Measurements from ENCODE around the gene RPL35. TPM values are rescaled to one million over a fixed set of nuclear protein-coding genes. Genes with fewer than 3 reads are reported as not detected.
A peak's percentile ranks its signal among the peaks of the same experiment; 100 is the strongest.
"Not testable (repeated sequence)": the region's sequence is repeated elsewhere in the genome, so short reads cannot be mapped to it uniquely, and the experiment has no call there.

The RPL35 gene
- total RNA-seq, 2 experiments from 2014 or later = 2,701 to 2,729 TPM

- Mint-ChIP-seq H3K27me3 (ENCODE audit: low read depth) (no peaks in the 10 kb centered on the region), H3K27ac (no peak overlapping the region), H3K9me3 (no peaks in the 10 kb centered on the region), H3K36me3 (ENCODE audit: low read depth) (peaks cover 37% of the 10 kb centered on the region), H3K4me3 (no peak overlapping the region), H3K4me1 (ENCODE audit: low read depth) (peaks cover 48% of the 10 kb centered on the region)
- intact Hi-C loops (cut with micrococcal nuclease) = no loop called here
- DNase-seq = peak; percentile 36
- CTCF ChIA-PET = interaction anchor here (0.5 to 2.6 kb wide), 5 partner anchors 21 to 139 kb away, joined by 3 to 36 read pairs (median 3); partner anchors contain the start of gene NR6A1
Observed at GRCh38 chr9:124855944-124856765, 5.6 kb downstream of the RPL35 start.

GRCh38 chr9:124855566-124855943, 6.2 kb downstream of the RPL35 start:
- H3K4me3 Mint-ChIP-seq = no peak overlapping the region
- intact Hi-C loops (cut with micrococcal nuclease) = no loop called here
- H3K9me3 Mint-ChIP-seq = no peaks in the 10 kb centered on the region
- H3K4me1 Mint-ChIP-seq (ENCODE audit: low read depth) = peaks cover 46% of the 10 kb centered on the region
- H3K36me3 Mint-ChIP-seq (ENCODE audit: low read depth) = peaks cover 31% of the 10 kb centered on the region
- H3K27ac Mint-ChIP-seq = no peak overlapping the region
- DNase-seq = no peak
- CTCF ChIA-PET = interaction anchor here (0.6 to 2.6 kb wide), 4 partner anchors 18 to 1666 kb away, joined by 3 to 36 read pairs (median 4); partner anchors contain the start of gene NR6A1
- no peaks in the 10 kb centered on the region for H3K27me3 Mint-ChIP-seq (ENCODE audit: low read depth)

DNA sequence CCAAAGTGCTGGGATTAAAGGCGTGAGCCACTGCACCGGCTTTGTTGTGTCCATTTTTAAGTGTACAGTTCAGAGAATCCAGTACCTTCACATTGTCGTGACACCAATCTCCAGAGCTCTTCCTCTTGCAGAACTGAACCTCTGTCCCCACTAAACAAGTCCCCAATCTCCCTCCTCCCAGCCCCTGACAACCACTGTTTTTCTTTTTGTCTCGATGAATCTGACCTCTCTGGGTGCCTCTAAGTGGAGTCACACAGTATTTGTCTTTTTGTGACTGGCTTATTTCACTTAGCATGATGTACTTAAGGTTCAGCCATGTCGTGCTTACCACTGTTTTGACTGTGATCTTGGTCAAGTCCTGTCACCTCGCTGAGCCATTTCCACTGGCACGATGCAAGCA, 6.9 kb downstream of the RPL35 start:
- H3K27me3 Mint-ChIP-seq (ENCODE audit: low read depth) = no peaks in the 10 kb centered on the region
- CTCF ChIA-PET = interaction anchor here (0.6 to 10.1 kb wide), 6 partner anchors 15 to 1665 kb away, joined by 3 to 315 read pairs (median 3); partner anchors contain the start of genes NR6A1 and OLFML2A
- H3K36me3 Mint-ChIP-seq (ENCODE audit: low read depth) = peaks cover 24% of the 10 kb centered on the region
- H3K27ac Mint-ChIP-seq = no peak overlapping the region
- intact Hi-C loops (cut with micrococcal nuclease) = no loop called here
- H3K9me3 Mint-ChIP-seq = no peaks in the 10 kb centered on the region
- no peak for DNase-seq
- H3K4me3 Mint-ChIP-seq = no peak overlapping the region
- H3K4me1 Mint-ChIP-seq (ENCODE audit: low read depth) = peaks cover 39% of the 10 kb centered on the region

- no peak for DNase-seq
- Mint-ChIP-seq H3K4me3 (no peak overlapping the region), H3K27me3 (ENCODE audit: low read depth) (no peaks in the 10 kb centered on the region), H3K36me3 (ENCODE audit: low read depth) (peaks cover 18% of the 10 kb centered on the region), H3K27ac (no peak overlapping the region), H3K4me1 (ENCODE audit: low read depth) (peaks cover 32% of the 10 kb centered on the region), H3K9me3 (no peaks in the 10 kb centered on the region)
- intact Hi-C loops (cut with micrococcal nuclease) = no loop called here
- CTCF ChIA-PET = interaction anchor here (0.7 to 10.1 kb wide), 18 partner anchors 12 to 521 kb away, joined by 3 to 315 read pairs (median 4); partner anchors contain the start of genes NR6A1, OLFML2A and SCAI
Observed at GRCh38 chr9:124854161-124854560, 7.6 kb downstream of the RPL35 start.

DNA sequence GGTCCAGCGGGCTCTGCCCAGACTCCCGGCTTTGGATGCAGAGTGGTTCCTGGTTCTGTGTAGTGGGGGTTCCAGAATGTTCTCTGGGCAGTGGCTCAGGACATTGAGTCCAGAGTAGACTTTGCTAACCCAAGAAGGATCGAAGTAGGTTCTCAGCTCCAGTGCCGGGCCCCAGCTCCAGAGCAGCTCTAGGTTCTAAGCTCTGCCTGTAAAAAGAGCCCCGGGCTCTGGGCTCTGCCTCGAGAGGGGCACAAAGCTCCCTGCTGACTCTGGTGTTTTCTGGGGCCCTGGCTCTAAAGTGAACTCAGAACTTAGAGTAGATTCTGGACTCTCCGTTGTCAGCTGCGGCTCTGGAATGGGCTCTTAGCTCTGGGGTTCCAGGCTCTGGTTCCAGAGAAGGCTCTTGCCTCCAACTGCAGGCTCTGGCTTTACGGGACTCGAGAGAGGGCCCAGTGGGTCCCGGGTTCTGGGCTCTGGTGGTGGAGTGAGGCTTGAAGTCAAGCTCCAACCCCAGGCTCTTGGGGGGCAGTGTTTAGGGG, 8.1 kb downstream of the RPL35 start:
- H3K4me3 Mint-ChIP-seq = peak overlapping the region; percentile 64
- no peak overlapping the region for H3K27ac Mint-ChIP-seq
- intact Hi-C loops (cut with micrococcal nuclease) = loop anchor here (1.0 to 2.0 kb wide), 5 partner anchors 41 to 521 kb away; no protein-coding TSS in a partner anchor
- CTCF ChIA-PET = interaction anchor here (0.6 to 10.1 kb wide), 27 partner anchors 8 to 521 kb away, joined by 3 to 315 read pairs (median 4); partner anchors contain the start of genes ARPC5L, NR6A1, OLFML2A and RPL35
- H3K9me3 Mint-ChIP-seq = no peaks in the 10 kb centered on the region
- H3K27me3 Mint-ChIP-seq (ENCODE audit: low read depth) = no peaks in the 10 kb centered on the region
- peaks cover 27% of the 10 kb centered on the region for H3K4me1 Mint-ChIP-seq (ENCODE audit: low read depth)
- H3K36me3 Mint-ChIP-seq (ENCODE audit: low read depth) = peaks cover 14% of the 10 kb centered on the region
- no peak for DNase-seq

GRCh38 chr9:124852829-124853531, 8.8 kb downstream of the RPL35 start, which contains the start of gene WDR38:
WDR38 (plus strand) TSS chr9:124853460; CDS start chr9:124853532, 72 bp downstream.
- Mint-ChIP-seq H3K27me3 (ENCODE audit: low read depth) (peaks cover 3% of the 10 kb centered on the region), H3K36me3 (ENCODE audit: low read depth) (peaks cover 8% of the 10 kb centered on the region), H3K27ac (no peak within 1 kb of the TSS), H3K4me1 (ENCODE audit: low read depth) (peaks cover 20% of the 10 kb centered on the region), H3K4me3 (peak within 1 kb of the TSS; percentile 64), H3K9me3 (no peaks in the 10 kb centered on the region)
- intact Hi-C loops (cut with micrococcal nuclease) = loop anchor here (1.0 to 2.0 kb wide), 5 partner anchors 41 to 521 kb away; no protein-coding TSS in a partner anchor
- DNase-seq = peak; percentile 83
- CTCF ChIA-PET = interaction anchor here (0.6 to 10.1 kb wide), 31 partner anchors 9 to 522 kb away, joined by 3 to 315 read pairs (median 4); partner anchors contain the start of genes ARPC5L, NR6A1, OLFML2A and RPL35

DNA sequence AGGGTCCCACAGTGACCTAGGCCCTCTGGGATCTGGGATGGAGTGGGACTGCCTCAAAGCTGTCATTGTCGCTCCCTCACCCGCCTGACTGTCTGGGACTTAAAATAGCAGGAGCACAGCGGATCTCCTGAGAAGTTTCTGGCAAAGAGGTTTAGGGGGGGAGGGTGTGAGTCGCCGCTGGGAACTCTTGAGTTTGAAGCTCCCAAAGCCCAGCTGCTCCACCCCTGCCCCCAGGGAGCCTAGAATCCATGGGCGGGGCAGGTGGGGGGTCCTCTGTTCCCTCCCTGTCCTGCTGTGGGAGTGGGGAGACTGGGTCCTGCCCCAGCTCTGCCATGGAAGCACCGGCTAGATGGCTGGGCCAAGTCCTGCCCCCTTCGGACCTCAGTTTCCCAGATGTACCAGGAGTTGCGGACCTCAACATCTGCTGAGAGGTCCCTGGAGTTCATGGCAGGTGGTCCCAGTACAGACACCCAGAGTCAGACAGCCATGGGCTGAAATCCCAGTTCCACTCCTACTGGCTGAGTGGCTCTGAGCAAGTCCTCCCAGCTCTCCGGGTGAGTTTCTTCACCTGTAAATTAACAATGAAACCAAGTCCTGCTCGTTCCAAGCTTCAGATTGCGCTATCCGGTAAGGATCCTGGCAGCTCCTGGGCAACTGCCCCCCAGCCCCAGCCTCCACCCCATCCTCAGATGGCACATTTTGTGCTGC, 9.5 kb downstream of the RPL35 start:
- intact Hi-C loops (cut with micrococcal nuclease) = loop anchor here (2.0 kb wide), 1 partner anchor 139 kb away; no protein-coding TSS in a partner anchor
- Mint-ChIP-seq H3K4me3 (no peak overlapping the region), H3K27me3 (ENCODE audit: low read depth) (peaks cover 6% of the 10 kb centered on the region), H3K4me1 (ENCODE audit: low read depth) (peaks cover 13% of the 10 kb centered on the region), H3K36me3 (ENCODE audit: low read depth) (peaks cover 2% of the 10 kb centered on the region), H3K9me3 (no peaks in the 10 kb centered on the region), H3K27ac (no peak overlapping the region)
- no peak for DNase-seq
- CTCF ChIA-PET = interaction anchor here (0.6 to 10.1 kb wide), 22 partner anchors 9 to 493 kb away, joined by 3 to 315 read pairs (median 4); partner anchors contain the start of genes ARPC5L, NR6A1, OLFML2A and RPL35

DNA sequence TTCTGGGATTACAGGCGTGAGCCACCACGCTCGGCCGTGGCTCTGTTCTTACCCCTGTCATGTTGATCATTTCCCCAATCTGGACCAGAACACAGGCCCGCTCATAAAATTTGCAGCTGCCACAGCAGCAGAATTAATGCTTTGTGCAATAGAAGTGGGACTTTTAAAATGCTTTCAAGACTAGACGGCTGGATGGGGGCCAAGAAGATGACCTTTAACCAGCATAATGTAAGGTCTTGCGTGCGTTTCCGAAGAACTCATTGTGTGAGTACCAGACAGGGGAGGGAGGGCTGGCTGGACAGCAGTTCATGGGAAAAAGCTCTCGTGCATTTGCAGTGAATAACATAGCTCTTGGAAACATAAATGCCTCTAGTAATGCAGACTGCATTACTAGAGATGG, 12.0 kb downstream of the RPL35 start:
- Mint-ChIP-seq H3K27me3 (ENCODE audit: low read depth) (peaks cover 6% of the 10 kb centered on the region), H3K27ac (no peak overlapping the region), H3K36me3 (ENCODE audit: low read depth) (no peaks in the 10 kb centered on the region), H3K4me1 (ENCODE audit: low read depth) (peaks cover 9% of the 10 kb centered on the region), H3K9me3 (no peaks in the 10 kb centered on the region), H3K4me3 (no peak overlapping the region)
- intact Hi-C loops (cut with micrococcal nuclease) = no loop called here
- CTCF ChIA-PET = interaction anchor here (1.0 to 10.1 kb wide), 2 partner anchors 53 to 76 kb away, joined by 3 to 315 read pairs; partner anchors contain the start of genes NR6A1 and OLFML2A
- DNase-seq = no peak

GRCh38 chr9:124846969-124847368, 14.8 kb downstream of the RPL35 start:
- intact Hi-C loops (cut with micrococcal nuclease) = no loop called here
- Mint-ChIP-seq H3K36me3 (ENCODE audit: low read depth) (no peaks in the 10 kb centered on the region), H3K4me3 (no peak overlapping the region), H3K27me3 (ENCODE audit: low read depth) (peaks cover 8% of the 10 kb centered on the region), H3K27ac (no peak overlapping the region), H3K4me1 (ENCODE audit: low read depth) (no peaks in the 10 kb centered on the region), H3K9me3 (no peaks in the 10 kb centered on the region)
- DNase-seq = no peak
- CTCF ChIA-PET = interaction anchor here (0.6 to 10.1 kb wide), 4 partner anchors 12 to 73 kb away, joined by 3 to 315 read pairs (median 4); partner anchors contain the start of genes NR6A1 and OLFML2A

DNA sequence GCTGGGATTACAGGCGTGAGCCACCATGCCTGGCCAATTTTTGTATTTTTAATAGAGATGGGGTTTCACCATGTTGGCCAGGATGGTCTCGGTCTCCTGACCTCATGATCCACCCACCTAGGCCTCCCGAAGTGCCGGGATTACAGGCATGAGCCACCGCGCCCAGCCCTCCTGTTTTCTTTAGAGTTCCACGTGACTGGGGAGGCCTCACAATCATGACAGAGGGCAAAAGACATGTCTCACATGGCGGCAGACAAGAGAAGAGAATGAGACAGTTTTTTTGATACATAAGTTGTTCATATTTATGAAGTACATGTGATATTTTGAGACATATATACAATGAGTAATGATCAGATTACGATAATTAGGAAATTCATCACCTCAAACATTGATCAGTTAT, 15.3 kb downstream of the RPL35 start:
- H3K4me3 Mint-ChIP-seq; H3K27ac Mint-ChIP-seq; H3K27me3 Mint-ChIP-seq (ENCODE audit: low read depth); intact Hi-C loops (cut with micrococcal nuclease); H3K4me1 Mint-ChIP-seq (ENCODE audit: low read depth); DNase-seq; H3K36me3 Mint-ChIP-seq (ENCODE audit: low read depth); H3K9me3 Mint-ChIP-seq: not testable (repeated sequence)
- CTCF ChIA-PET = interaction anchor here (0.6 to 10.1 kb wide), 4 partner anchors 12 to 72 kb away, joined by 3 to 315 read pairs (median 4); partner anchors contain the start of genes NR6A1 and OLFML2A

DNA sequence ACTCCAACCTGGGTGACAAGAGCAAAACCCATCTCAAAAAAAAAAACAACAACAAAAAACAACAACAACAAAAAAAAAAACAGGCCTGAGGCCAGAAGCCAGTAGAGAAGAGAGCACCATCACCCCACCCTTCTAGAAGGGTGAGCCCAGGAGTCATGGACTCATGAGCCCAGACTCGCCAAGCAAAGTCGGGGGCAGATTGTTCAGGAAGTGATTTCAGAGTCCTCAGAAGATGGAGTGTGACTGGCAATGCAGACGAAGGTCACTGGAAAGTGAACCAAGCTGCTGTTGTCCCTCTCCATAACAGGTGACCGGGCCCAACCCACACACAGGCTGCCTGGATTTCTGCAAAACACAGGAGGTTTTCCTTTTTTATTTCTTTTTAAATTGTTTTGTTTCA, 17.5 kb downstream of the RPL35 start:
- intact Hi-C loops (cut with micrococcal nuclease) = no loop called here
- H3K4me1 Mint-ChIP-seq (ENCODE audit: low read depth) = no peaks in the 10 kb centered on the region
- no peaks in the 10 kb centered on the region for H3K9me3 Mint-ChIP-seq
- CTCF ChIA-PET = no interaction called here
- H3K27ac Mint-ChIP-seq = no peak overlapping the region
- H3K27me3 Mint-ChIP-seq (ENCODE audit: low read depth) = peaks cover 12% of the 10 kb centered on the region
- H3K4me3 Mint-ChIP-seq = no peak overlapping the region
- no peak for DNase-seq
- H3K36me3 Mint-ChIP-seq (ENCODE audit: low read depth) = no peaks in the 10 kb centered on the region
